H1 (cell line): ENCODE data around the gene FOSL2. TPM values are rescaled to one million over a fixed set of nuclear protein-coding genes. Genes with fewer than 3 reads are reported as not detected.

Experiments
- ATF3 ChIP-seq: IDR thresholded peaks from 2 replicates; pipeline ENCODE4 v1.6.1; 2011; ENCODE audit warnings: low read depth, mild to moderate bottlenecking, low read length; ENCODE audit not compliant: insufficient read depth
- polyA plus RNA-seq, 7 experiments: library from polyadenylated mRNA; depleted of rRNA in 3 of 7; stranded (reverse) in 5 of 7; unstranded in 2 of 7; fragments of >200 nt in 5 of 7; fragments of 200-250 nt in 2 of 7; gene quantifications; 1 replicate in 5 of 7; 2 replicates in 1 of 7; 4 replicates in 1 of 7; pipeline versions ENCODE4 v1.2.1 to v1.2.3, GENCODE V29; 2011 to 2013; ENCODE audit warnings: missing spikeins in 2 of 7, mixed read lengths in 2 of 7
- total RNA-seq: library from RNA; stranded (reverse); fragmentation: NEBNext Ultra II Directional; extraction: Animal tissue kit (Norgen Biotek cat#: 25700); gene quantifications from 2 replicates; pipeline ENCODE4 v1.2.1, GENCODE V29; 2021

Gene FOSL2
- total and polyA plus RNA-seq, 2 of the 8 experiments (the other 6 are each of a cell fraction or from before 2014, with no cell fraction given): 1.5 to 4.5 TPM

- no peak for TF ChIP-seq ATF3
These were observed 47.8 kb upstream of the FOSL2 start (continued) for GRCh38 chr2:28344756-28345373.
